Measurements from ENCODE around the gene KAZALD1. TPM values are rescaled to one million over a fixed set of nuclear protein-coding genes. Genes with fewer than 3 reads are reported as not detected.
A peak's percentile ranks its signal among the peaks of the same experiment; 100 is the strongest.

KAZALD1 gene
- total RNA-seq, 3 donors from 2014 or later (not counting 1 experiment from before 2014, with no cell fraction given), result 0.49 TPM; not detected in 2

GRCh38 chr10:101066896-101067355, 5.1 kb downstream of the KAZALD1 start:
- Mint-ChIP-seq H3K9me3 (no peaks in the 10 kb centered on the region), H3K27me3 (ENCODE audit: low read depth in 2 of 2) (peaks cover 34 to 39% of the 10 kb centered on the region in 2 donors), H3K27ac (peak overlapping the region in 1 of 2 donors; percentile 17), H3K36me3 (no peaks in the 10 kb centered on the region), H3K4me1 (peaks cover 11 to 39% of the 10 kb centered on the region in 2 donors), H3K4me3 (peak overlapping the region; percentile 88)
- H3K27me3 ChIP-seq (ENCODE audit: control insufficient read depth, insufficient read depth, low read length), result peaks cover 41% of the 10 kb centered on the region
- ATAC-seq, result no peak
- no peaks in the 10 kb centered on the region for H3K36me3 ChIP-seq (ENCODE audit: control insufficient read depth, insufficient read depth, low read length)
- H3K4me1 ChIP-seq (ENCODE audit: control insufficient read depth, insufficient read depth, low read length), result peaks cover 44% of the 10 kb centered on the region
- DNase-seq, result peak in 1 of 2 donors; percentile 31
- intact Hi-C loops (cut with micrococcal nuclease), result loop anchor here (5.0 kb wide), 1 partner anchor 35 kb away; the partner anchor contains the start of genes PDZD7 and SFXN3
- peak overlapping the region; percentile 43 for H3K4me3 ChIP-seq (ENCODE audit: low read length)
- no peaks in the 10 kb centered on the region for H3K9me3 ChIP-seq (ENCODE audit: control insufficient read depth, insufficient read depth, low read length)
- TF ChIP-seq CTCF (IDR thresholded peaks at IDR 0.05), result no peak
- no peak overlapping the region for H3K27ac ChIP-seq (ENCODE audit: low read length)
- 2% methylated on average over 24 of the region's 31 CpGs for WGBS (ENCODE audit: insufficient coverage)

- DNase-seq (peak; percentile 64 to 89), ATAC-seq (peak; percentile 73 to 85 (median 79))
- intact Hi-C loops (cut with micrococcal nuclease), result loop anchor here (1.0 to 5.0 kb wide), 3 partner anchors 7 to 35 kb away; partner anchors contain the start of genes PDZD7 and SFXN3
- WGBS (ENCODE audit: insufficient coverage), result under 1% methylated on average over 43 of the region's 43 CpGs
- H3K4me3 ChIP-seq (ENCODE audit: low read length), result peak overlapping the region; percentile 43
- peaks cover 43% of the 10 kb centered on the region for H3K4me1 ChIP-seq (ENCODE audit: control insufficient read depth, insufficient read depth, low read length)
- no peaks in the 10 kb centered on the region for H3K36me3 ChIP-seq (ENCODE audit: control insufficient read depth, insufficient read depth, low read length)
- peaks cover 40 to 45% of the 10 kb centered on the region in 2 donors for H3K27me3 Mint-ChIP-seq (ENCODE audit: low read depth in 2 of 2)
- H3K4me3 Mint-ChIP-seq, result peak overlapping the region; percentile 88
- H3K4me1 Mint-ChIP-seq, result peaks cover 5 to 33% of the 10 kb centered on the region in 2 donors
- H3K9me3 Mint-ChIP-seq, result no peaks in the 10 kb centered on the region
- H3K36me3 Mint-ChIP-seq, result no peaks in the 10 kb centered on the region
- H3K27ac ChIP-seq (ENCODE audit: low read length), result no peak overlapping the region
- peaks cover 41% of the 10 kb centered on the region for H3K27me3 ChIP-seq (ENCODE audit: control insufficient read depth, insufficient read depth, low read length)
- no peaks in the 10 kb centered on the region for H3K9me3 ChIP-seq (ENCODE audit: control insufficient read depth, insufficient read depth, low read length)
- TF ChIP-seq CTCF (IDR thresholded peaks at IDR 0.05), result peak; percentile 92
- H3K27ac Mint-ChIP-seq, result peak overlapping the region in 1 of 2 donors; percentile 17
Measured at GRCh38 chr10:101067356-101068083, 5.7 kb downstream of the KAZALD1 start.

GRCh38 chr10:101069441-101069840, 7.7 kb downstream of the KAZALD1 start:
- no peak for DNase-seq
- Mint-ChIP-seq H3K27me3 (ENCODE audit: low read depth in 2 of 2) (peaks cover 49 to 51% of the 10 kb centered on the region in 2 donors), H3K36me3 (no peaks in the 10 kb centered on the region), H3K4me3 (no peak overlapping the region), H3K27ac (no peak overlapping the region), H3K4me1 (peaks cover 5 to 18% of the 10 kb centered on the region in 2 donors), H3K9me3 (no peaks in the 10 kb centered on the region)
- H3K4me1 ChIP-seq (ENCODE audit: control insufficient read depth, insufficient read depth, low read length), result peaks cover 39% of the 10 kb centered on the region
- no peak for TF ChIP-seq CTCF (IDR thresholded peaks at IDR 0.05)
- peaks cover 25% of the 10 kb centered on the region for H3K27me3 ChIP-seq (ENCODE audit: control insufficient read depth, insufficient read depth, low read length)
- H3K27ac ChIP-seq (ENCODE audit: low read length), result no peak overlapping the region
- no peaks in the 10 kb centered on the region for H3K36me3 ChIP-seq (ENCODE audit: control insufficient read depth, insufficient read depth, low read length)
- H3K4me3 ChIP-seq (ENCODE audit: low read length), result no peak overlapping the region
- no peak for ATAC-seq
- intact Hi-C loops (cut with micrococcal nuclease), result loop anchor here (5.0 kb wide), 1 partner anchor 37 kb away; the partner anchor contains the start of genes PDZD7 and SFXN3
- H3K9me3 ChIP-seq (ENCODE audit: control insufficient read depth, insufficient read depth, low read length), result no peaks in the 10 kb centered on the region
- WGBS (ENCODE audit: insufficient coverage), result 94% methylated on average over 5 of the region's 5 CpGs

Measured in natural killer cell (primary cell).